ENCODE data around the gene SSBP1. TPM values are rescaled to one million over a fixed set of nuclear protein-coding genes. Genes with fewer than 3 reads are reported as not detected.
A peak's percentile ranks its signal among the peaks of the same experiment; 100 is the strongest.

The SSBP1 gene
- total RNA-seq, 3 donors from 2014 or later (not counting 1 experiment from before 2014, with no cell fraction given): 98.7 to 112 (median 106) TPM

DNA sequence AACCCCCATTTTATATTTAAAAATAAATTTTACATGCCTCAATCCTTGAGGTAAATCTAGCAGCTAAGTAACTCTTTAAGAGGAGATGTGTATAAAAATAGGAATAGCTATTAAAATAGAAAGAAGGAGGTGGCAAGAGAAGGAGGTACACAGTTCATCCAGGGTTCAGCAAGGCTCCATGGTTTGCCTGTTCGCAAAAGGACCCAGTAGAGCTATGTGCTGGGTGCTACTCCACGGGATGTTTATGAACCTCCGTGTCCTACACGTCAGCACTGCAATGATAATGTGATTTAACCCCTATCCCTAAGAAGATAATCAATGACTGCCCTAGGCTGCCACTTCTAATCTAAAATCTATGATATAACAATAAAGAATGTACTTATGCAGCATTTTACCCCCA lies 35.3 kb upstream of the SSBP1 start:
- Histone ChIP-seq H3K36me3 (ENCODE audit: control insufficient read depth, insufficient read depth, low read length) (no peaks in the 10 kb centered on the region), H3K27me3 (ENCODE audit: control insufficient read depth, insufficient read depth, low read length) (no peaks in the 10 kb centered on the region), H3K4me1 (ENCODE audit: control insufficient read depth, insufficient read depth, low read length) (peaks cover 26% of the 10 kb centered on the region), H3K27ac (ENCODE audit: low read length) (no peak overlapping the region), H3K9me3 (ENCODE audit: control insufficient read depth, insufficient read depth, low read length) (no peaks in the 10 kb centered on the region), H3K4me3 (ENCODE audit: low read length) (no peak overlapping the region)
- Mint-ChIP-seq H3K4me3 (peak overlapping the region; percentile 85), H3K27me3 (ENCODE audit: low read depth in 2 of 2) (peaks cover 0 to 5% of the 10 kb centered on the region in 2 donors), H3K27ac (peak overlapping the region; percentile 83 to 91), H3K4me1 (peaks cover 29 to 39% of the 10 kb centered on the region in 2 donors), H3K9me3 (no peaks in the 10 kb centered on the region), H3K36me3 (no peaks in the 10 kb centered on the region)
- ATAC-seq (no peak), DNase-seq (no peak)
- WGBS (ENCODE audit: insufficient coverage): 100% methylated on average over 3 of the region's 4 CpGs
- TF ChIP-seq, protein P1, sequence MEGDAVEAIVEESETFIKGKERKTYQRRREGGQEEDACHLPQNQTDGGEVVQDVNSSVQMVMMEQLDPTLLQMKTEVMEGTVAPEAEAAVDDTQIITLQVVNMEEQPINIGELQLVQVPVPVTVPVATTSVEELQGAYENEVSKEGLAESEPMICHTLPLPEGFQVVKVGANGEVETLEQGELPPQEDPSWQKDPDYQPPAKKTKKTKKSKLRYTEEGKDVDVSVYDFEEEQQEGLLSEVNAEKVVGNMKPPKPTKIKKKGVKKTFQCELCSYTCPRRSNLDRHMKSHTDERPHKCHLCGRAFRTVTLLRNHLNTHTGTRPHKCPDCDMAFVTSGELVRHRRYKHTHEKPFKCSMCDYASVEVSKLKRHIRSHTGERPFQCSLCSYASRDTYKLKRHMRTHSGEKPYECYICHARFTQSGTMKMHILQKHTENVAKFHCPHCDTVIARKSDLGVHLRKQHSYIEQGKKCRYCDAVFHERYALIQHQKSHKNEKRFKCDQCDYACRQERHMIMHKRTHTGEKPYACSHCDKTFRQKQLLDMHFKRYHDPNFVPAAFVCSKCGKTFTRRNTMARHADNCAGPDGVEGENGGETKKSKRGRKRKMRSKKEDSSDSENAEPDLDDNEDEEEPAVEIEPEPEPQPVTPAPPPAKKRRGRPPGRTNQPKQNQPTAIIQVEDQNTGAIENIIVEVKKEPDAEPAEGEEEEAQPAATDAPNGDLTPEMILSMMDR (IDR thresholded peaks at IDR 0.05): no peak
- intact Hi-C loops (cut with micrococcal nuclease): no loop called here

DNA sequence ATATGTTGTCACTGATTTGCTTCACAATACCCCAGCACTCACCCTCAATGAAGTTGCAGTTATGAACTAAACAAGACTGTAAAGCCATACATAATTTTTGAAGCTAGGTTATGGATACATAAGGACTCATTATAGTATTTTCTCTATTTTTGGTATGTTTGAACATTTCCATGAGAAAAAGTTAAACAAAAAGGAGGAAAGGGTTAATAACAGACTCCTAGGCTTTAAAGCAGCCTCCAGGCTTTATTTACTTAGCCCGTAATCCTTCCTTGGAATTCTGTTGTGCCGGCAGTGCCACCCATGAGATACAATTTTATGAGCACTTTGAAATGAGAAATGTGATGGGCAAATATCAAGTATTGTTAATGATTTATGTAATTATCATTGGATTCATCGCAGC lies 34.0 kb upstream of the SSBP1 start:
- H3K4me1 ChIP-seq (ENCODE audit: control insufficient read depth, insufficient read depth, low read length): peaks cover 15% of the 10 kb centered on the region
- no peak overlapping the region for H3K4me3 ChIP-seq (ENCODE audit: low read length)
- no peaks in the 10 kb centered on the region for H3K9me3 Mint-ChIP-seq
- DNase-seq (no peak), ATAC-seq (no peak)
- peaks cover 0 to 5% of the 10 kb centered on the region in 2 donors for H3K27me3 Mint-ChIP-seq (ENCODE audit: low read depth in 2 of 2)
- peaks cover 19 to 28% of the 10 kb centered on the region in 2 donors for H3K4me1 Mint-ChIP-seq
- H3K36me3 Mint-ChIP-seq: no peaks in the 10 kb centered on the region
- no peaks in the 10 kb centered on the region for H3K9me3 ChIP-seq (ENCODE audit: control insufficient read depth, insufficient read depth, low read length)
- WGBS (ENCODE audit: insufficient coverage): 97% methylated on average over 3 of the region's 3 CpGs
- no peaks in the 10 kb centered on the region for H3K36me3 ChIP-seq (ENCODE audit: control insufficient read depth, insufficient read depth, low read length)
- intact Hi-C loops (cut with micrococcal nuclease): no loop called here
- H3K27ac Mint-ChIP-seq: no peak overlapping the region
- TF ChIP-seq, protein P1 (IDR thresholded peaks at IDR 0.05): no peak
- no peaks in the 10 kb centered on the region for H3K27me3 ChIP-seq (ENCODE audit: control insufficient read depth, insufficient read depth, low read length)
- H3K4me3 Mint-ChIP-seq: no peak overlapping the region
- H3K27ac ChIP-seq (ENCODE audit: low read length): no peak overlapping the region

DNA sequence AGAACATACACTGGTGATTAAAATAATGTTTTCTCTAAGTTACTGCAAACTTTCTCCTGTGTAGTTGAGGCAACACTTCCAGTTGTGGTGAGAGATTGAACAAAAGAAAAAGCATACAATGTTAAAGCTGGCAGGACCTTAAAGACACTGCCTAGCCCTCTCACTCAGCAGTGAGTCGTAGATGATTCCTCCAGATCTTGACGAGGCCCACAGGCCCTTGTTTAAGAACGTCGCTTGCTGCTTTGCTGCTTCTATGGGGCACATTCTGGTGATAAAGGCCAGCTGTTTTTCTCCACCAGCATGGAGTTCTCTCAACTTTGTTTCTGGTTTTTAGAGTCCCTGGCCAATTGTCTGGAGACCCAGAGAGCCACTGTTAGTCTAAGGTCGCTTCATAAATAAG lies 33.4 kb upstream of the SSBP1 start:
- intact Hi-C loops (cut with micrococcal nuclease): no loop called here
- DNase-seq (no peak), ATAC-seq (no peak)
- Histone ChIP-seq H3K9me3 (ENCODE audit: control insufficient read depth, insufficient read depth, low read length) (no peaks in the 10 kb centered on the region), H3K27ac (ENCODE audit: low read length) (no peak overlapping the region), H3K4me3 (ENCODE audit: low read length) (no peak overlapping the region), H3K36me3 (ENCODE audit: control insufficient read depth, insufficient read depth, low read length) (no peaks in the 10 kb centered on the region), H3K27me3 (ENCODE audit: control insufficient read depth, insufficient read depth, low read length) (no peaks in the 10 kb centered on the region), H3K4me1 (ENCODE audit: control insufficient read depth, insufficient read depth, low read length) (peaks cover 14% of the 10 kb centered on the region)
- H3K4me1 Mint-ChIP-seq: peaks cover 19 to 21% of the 10 kb centered on the region in 2 donors
- WGBS (ENCODE audit: insufficient coverage): 96% methylated on average over 5 of the region's 5 CpGs
- H3K27me3 Mint-ChIP-seq (ENCODE audit: low read depth in 2 of 2): peaks cover 0 to 5% of the 10 kb centered on the region in 2 donors
- TF ChIP-seq, protein P1 (IDR thresholded peaks at IDR 0.05): no peak
- no peaks in the 10 kb centered on the region for H3K9me3 Mint-ChIP-seq
- H3K36me3 Mint-ChIP-seq: no peaks in the 10 kb centered on the region
- H3K27ac Mint-ChIP-seq: no peak overlapping the region
- no peak overlapping the region for H3K4me3 Mint-ChIP-seq
